Stimulated activated CD8-positive, alpha-beta memory T cell treated with anti-CD3 and anti-CD28 coated beads, Interleukin-15, amount 100 ng/mL, for 24 hours (primary cell): ENCODE measurements around the gene TMEM128.
A peak's percentile ranks its signal among the peaks of the same experiment; 100 is the strongest.
"Not testable (repeated sequence)": the region's sequence is repeated elsewhere in the genome, so short reads cannot be mapped to it uniquely, and the experiment has no call there.

Source experiments
- DNase-seq: peaks from one replicate; pipeline ENCODE4 v3.0.0-alpha.2; 2020; ENCODE audit warnings: low read depth

TMEM128 gene

GRCh38 chr4:4248029-4248884, at the start of gene TMEM128:
Gene TMEM128 (minus strand): TSS chr4:4248223. CDS start chr4:4248202, 21 bp downstream.
- DNase-seq, result peak; percentile 86

- DNase-seq, result no peak
Measured at GRCh38 chr4:4296283-4296846, 48.3 kb upstream of the TMEM128 start.

GRCh38 chr4:4293279-4293678, 45.3 kb upstream of the TMEM128 start:
- DNase-seq, result no peak

GRCh38 chr4:4289941-4290850, 42.2 kb upstream of the TMEM128 start, which contains the start of the genes LYAR and ZBTB49:
Gene LYAR (minus strand): TSS chr4:4290154. CDS start chr4:4283742, 6,412 bp downstream.
Gene ZBTB49 (plus strand): TSS chr4:4290251. CDS start chr4:4299946, 9,695 bp downstream.
- DNase-seq, result peak; percentile 96

DNA sequence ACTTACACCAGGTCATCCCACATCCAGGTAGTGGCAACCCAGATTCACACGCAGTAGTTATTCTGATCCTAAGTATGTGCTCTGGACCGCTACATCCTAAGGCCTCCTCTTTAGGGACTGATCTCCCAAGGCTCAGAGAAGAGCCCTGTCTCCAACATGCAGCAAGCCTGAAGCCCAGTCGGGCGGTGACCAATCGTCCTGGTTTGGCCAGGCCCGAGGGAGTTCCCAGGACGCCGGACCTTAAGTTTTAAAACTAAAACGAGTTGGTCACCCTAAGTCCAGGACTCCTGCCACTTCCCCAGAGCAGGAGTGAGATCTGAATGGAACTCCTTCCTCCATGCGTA, 41.5 kb upstream of the TMEM128 start:
- no peak for DNase-seq

- DNase-seq, result no peak
Measured at GRCh38 chr4:4289055-4289454, 41.0 kb upstream of the TMEM128 start.

DNA sequence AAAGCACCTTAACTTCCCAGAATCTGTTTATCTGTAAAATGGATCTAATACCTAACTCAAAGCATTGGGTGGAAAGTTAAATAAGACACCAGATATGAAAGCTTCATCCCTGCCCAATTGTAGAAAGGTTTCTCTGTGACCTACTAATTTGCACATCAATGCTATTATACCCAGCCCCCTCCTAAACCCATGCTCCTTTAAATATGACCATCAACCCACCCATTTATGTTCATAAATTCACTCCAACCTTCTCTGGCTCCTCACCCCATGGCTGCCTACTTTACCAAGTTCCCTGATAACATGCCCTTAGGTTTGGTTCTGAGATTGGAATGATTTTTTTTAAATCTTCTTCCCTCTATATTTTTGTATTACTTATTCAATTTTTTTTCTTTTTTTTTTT, 40.1 kb upstream of the TMEM128 start:
- no peak for DNase-seq

DNA sequence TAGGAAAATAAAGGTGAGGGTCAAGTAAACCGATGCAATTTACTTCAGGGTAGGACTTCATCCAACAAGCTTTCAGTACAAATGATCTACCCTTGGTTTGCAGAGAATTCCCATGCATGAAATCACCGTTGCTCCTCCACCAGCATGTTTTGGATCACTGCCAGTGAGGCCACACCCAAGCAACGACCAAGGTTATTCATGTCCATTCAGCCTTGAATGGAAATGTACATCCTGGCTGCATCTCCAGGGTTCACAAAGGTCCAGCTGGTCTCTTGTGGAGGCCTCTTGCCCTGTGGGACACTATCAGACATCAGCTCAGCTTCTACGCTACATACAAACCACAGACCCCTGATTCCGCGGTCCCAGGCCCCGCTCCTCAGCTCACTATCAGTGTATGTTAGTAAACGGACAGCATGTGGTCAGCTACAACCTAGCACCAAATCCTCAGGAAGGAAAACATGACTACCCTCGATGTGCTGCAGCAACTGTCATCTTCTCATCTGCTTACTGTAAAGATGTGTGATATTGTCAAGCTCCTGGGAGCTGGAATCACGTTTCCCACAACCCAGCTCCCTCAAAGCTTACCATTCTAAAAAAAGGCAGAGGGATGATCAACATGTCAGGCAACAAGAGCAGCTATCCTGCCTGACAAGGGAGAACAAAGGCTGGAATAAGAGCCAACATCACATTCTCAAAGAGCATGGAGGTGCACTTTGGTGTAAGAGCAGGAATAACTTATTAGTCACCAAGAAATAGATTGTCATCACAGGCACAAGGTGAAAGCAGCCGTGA, 37.0 kb upstream of the TMEM128 start:
- no peak for DNase-seq

DNA sequence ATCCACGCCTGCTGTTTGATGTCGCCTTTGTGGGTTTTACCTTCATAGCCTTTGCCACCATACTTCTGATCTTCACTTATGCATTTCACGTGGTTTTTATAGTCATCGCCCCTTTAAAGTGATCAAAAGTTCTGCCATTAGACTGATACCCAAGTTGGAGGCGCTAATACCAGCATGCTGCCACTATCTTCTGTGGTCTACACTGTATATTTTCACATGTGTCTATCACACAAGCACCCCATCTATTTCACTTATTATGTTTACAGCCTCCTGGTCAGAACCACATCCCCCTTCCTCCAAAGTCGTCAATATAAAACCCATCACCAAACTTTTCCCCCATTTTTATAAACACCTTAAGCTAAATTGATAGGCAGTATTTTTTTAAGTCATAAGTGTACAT, 33.8 kb upstream of the TMEM128 start:
- DNase-seq, result no peak

- no peak for DNase-seq
Measured at GRCh38 chr4:4277531-4277930, 29.5 kb upstream of the TMEM128 start.

DNA sequence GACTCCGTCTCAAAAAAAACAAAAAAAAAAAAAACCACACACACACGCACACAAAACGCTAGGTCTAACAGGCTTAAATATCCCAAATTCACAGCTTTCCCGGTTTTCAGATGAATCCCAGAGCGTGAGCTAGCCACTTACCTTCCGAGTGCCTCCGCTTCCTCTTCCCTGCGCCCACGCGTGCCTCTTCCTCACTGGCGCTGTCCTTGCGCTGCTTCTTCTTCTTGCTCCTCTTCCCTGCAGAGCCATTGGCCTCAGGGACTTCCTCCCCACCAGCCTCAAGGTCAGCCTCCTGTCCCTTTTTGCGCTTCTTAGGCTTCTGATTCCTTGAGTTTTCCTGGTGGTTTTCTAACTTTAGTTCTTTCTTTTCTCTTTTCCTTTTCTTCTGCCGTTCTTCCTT, 26.2 kb upstream of the TMEM128 start:
- DNase-seq, result no peak

GRCh38 chr4:4271912-4272311, 23.9 kb upstream of the TMEM128 start:
- no peak for DNase-seq

DNA sequence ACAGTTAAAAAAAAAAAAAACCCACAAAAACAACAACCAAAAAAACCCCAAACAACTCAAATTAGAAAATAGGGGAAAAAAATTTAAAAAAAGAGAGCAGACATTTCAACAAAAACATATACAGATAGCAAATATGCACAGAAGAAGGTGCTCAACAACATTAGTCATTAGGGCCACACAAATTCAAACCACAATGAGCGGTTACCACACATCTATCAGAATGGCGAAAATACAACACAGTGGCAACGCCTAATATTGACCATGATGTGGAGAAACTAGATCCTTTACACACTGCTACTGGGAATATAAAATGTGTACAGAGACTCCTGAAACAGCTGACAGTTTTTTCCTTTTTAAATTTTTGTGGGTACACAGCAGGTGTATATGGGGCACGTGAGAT, 22.5 kb upstream of the TMEM128 start:
- DNase-seq, result no peak

- no peak for DNase-seq
Measured at GRCh38 chr4:4269856-4270255, 21.8 kb upstream of the TMEM128 start.

DNA sequence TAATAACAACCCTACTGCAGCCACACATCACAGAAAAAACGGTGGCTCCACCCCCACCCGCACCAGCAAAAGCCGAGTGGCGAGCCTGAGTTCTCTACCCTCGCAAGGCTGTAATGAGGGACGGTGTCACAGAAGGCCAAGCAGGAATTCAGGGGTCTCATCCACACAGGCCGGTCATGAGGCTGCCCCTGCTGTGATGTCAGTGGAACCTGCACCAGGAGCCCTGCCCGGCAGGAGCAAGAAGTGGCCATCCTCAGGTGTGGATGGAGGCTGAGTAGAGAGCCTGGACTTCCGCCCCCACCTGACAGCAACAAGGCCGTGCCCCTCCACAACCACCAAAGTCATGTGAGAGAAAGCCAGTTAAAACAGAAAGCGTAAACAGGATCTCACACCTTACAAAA, 21.3 kb upstream of the TMEM128 start:
- DNase-seq, result no peak

DNA sequence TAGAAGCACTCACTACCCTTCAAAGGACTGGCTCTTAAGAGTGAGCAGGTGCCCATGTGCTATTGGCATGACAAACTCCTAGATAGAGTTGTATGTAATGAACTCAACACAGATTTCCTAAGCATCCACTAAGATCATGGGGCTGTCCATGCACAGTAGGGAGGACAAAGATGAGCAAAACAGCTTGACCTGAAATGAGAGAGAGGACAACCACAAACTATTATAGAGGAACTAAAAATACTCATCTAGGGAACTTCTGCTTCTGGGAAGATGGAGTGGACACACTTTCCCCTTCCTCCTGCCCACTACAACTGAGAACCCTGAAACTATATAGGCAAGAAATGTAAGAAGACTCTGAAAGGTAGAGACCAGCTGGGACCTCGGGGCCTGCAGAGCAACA, 20.8 kb upstream of the TMEM128 start:
- no peak for DNase-seq

DNA sequence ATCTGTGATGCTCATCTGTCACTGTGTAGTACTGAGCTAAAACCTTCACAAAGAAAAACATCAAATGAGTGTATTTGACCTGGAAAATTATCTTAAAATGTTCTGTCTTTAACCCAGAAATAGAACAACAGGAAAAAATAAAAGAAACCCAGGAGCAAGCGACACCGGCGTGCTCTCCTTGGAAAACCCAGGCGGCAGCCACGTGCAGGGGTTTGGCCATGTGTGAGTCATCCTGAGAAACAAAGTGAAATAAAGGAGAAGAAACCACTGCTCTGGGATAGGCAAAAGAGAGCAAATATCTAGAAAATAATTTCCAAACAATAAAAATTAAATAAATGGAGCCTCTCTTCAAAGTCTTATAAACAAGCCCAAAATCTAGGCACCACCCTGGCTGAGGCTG, 20.0 kb upstream of the TMEM128 start:
- no peak for DNase-seq

DNA sequence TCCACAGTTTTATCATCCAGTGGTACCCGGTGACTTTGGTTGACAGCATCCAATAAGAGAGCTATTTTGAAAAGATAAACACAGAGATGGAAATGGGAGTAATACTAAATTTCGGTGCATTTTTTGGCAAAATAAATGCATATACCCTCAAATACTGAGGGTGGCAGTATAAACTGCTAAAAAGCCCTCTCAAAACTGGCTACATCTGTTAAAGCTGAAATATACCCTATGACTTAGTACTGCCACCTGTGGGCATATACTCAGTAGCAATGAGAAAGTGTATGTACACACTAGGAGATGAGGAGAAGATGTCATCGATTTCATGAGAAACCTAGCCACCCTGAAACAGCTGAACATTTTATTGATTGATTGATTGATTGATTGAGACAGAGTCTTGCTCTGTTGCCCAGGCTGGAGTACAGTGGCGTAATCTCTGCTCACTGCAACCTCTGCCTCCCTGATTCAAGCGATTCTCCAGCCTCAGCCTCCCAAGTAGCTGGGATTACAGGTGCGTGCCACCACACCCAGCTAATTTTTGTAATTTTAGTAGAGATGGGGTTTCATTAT, 12.2 kb upstream of the TMEM128 start:
- no peak for DNase-seq

- DNase-seq, result no peak
Measured at GRCh38 chr4:4259484-4260100, 11.6 kb upstream of the TMEM128 start.

GRCh38 chr4:4257705-4258104, 9.7 kb upstream of the TMEM128 start:
- DNase-seq, result not testable (repeated sequence)

GRCh38 chr4:4256799-4257198, 8.8 kb upstream of the TMEM128 start:
- DNase-seq, result no peak
